Activated CD4-positive, alpha-beta memory T cell treated with anti-CD3 and anti-CD28 coated beads for 36 hours (primary cell): ENCODE measurements around the gene PLK5. TPM values are rescaled to one million over a fixed set of nuclear protein-coding genes. Genes with fewer than 3 reads are reported as not detected.

Source experiments
- CTCF ChIA-PET: fragments of 350-600 bp; sonication (Branson Sonifier 250); formaldehyde crosslinking; loops from one replicate; lab custom pipeline; 2021; ENCODE audit warnings: antibody characterized with exemption, inconsistent platforms; lab: Charles Lee
- POLR2A ChIA-PET: fragments of 350-600 bp; sonication (Branson Sonifier 250); formaldehyde crosslinking; loops from one replicate; lab custom pipeline; 2021; ENCODE audit warnings: antibody characterized with exemption; lab: Charles Lee
- DNase-seq: peaks from one replicate; pipeline ENCODE4 v3.0.0-alpha.2; 2020
- H3K27ac Mint-ChIP-seq: one replicate; pipeline ENCODE4 v1.8.0; 2021; ENCODE audit warnings: mixed read lengths
- H3K27me3 Mint-ChIP-seq: one replicate; pipeline ENCODE4 v1.8.0; 2021; ENCODE audit warnings: mixed read lengths
- H3K36me3 Mint-ChIP-seq: one replicate; pipeline ENCODE4 v1.8.0; 2021; ENCODE audit warnings: mixed read lengths
- H3K4me1 Mint-ChIP-seq: one replicate; pipeline ENCODE4 v1.8.0; 2021; ENCODE audit warnings: low read depth, mixed read lengths
- H3K4me3 Mint-ChIP-seq: one replicate; pipeline ENCODE4 v1.8.0; 2021; ENCODE audit warnings: mild to moderate bottlenecking, mixed read lengths
- H3K9me3 Mint-ChIP-seq: one replicate; pipeline ENCODE4 v1.8.0; 2021; ENCODE audit warnings: mixed read lengths
- intact Hi-C: fragments of 100-400 bp; cut with micrococcal nuclease; formaldehyde crosslinking; loops from one replicate; pipeline ENCODE4 v1.15.1; 2023
- total RNA-seq, 2 experiments: library from RNA; stranded (reverse); gene quantifications; one replicate each; pipeline ENCODE4 v1.2.3, GENCODE V29; 2021

PLK5 gene
- total RNA-seq, 2 experiments from 2014 or later: not detected

- DNase-seq: no peak
- intact Hi-C loops: no loop called here
- POLR2A ChIA-PET: no interaction called here
- Mint-ChIP-seq H3K27ac (no peak overlapping the region), H3K27me3 (peaks cover 7% of the 10 kb centered on the region), H3K4me3 (no peak overlapping the region), H3K9me3 (no peaks in the 10 kb centered on the region), H3K36me3 (peaks cover 2% of the 10 kb centered on the region), H3K4me1 (no peaks in the 10 kb centered on the region)
- CTCF ChIA-PET: interaction anchor here (1.1 kb wide), 1 partner anchor 251 kb away, joined by 3 read pairs; no protein-coding TSS in a partner anchor
Measured at GRCh38 chr19:1574354-1575136, 50.7 kb downstream of the PLK5 start.

GRCh38 chr19:1575323-1576241 lies 51.7 kb downstream of the PLK5 start:
- ChIA-PET POLR2A (interaction anchor here (0.7 kb wide), 1 partner anchor 18 kb away, joined by 3 read pairs; no protein-coding TSS in a partner anchor), CTCF (interaction anchor here (1.1 kb wide), 1 partner anchor 250 kb away, joined by 3 read pairs; no protein-coding TSS in a partner anchor)
- H3K27ac Mint-ChIP-seq: no peak overlapping the region
- H3K4me3 Mint-ChIP-seq: no peak overlapping the region
- DNase-seq: no peak
- H3K9me3 Mint-ChIP-seq: no peaks in the 10 kb centered on the region
- no peaks in the 10 kb centered on the region for H3K27me3 Mint-ChIP-seq
- H3K36me3 Mint-ChIP-seq: peaks cover 5% of the 10 kb centered on the region
- intact Hi-C loops: no loop called here
- H3K4me1 Mint-ChIP-seq: no peaks in the 10 kb centered on the region

GRCh38 chr19:1576242-1577089 lies 52.6 kb downstream of the PLK5 start:
- ChIA-PET CTCF (interaction anchor here (0.7 kb wide), 1 partner anchor 72 kb away, joined by 3 read pairs; no protein-coding TSS in a partner anchor), POLR2A (interaction anchor here (0.7 kb wide), 1 partner anchor 17 kb away, joined by 3 read pairs; no protein-coding TSS in a partner anchor)
- no peak overlapping the region for H3K27ac Mint-ChIP-seq
- DNase-seq: no peak
- no peaks in the 10 kb centered on the region for H3K9me3 Mint-ChIP-seq
- intact Hi-C loops: no loop called here
- no peak overlapping the region for H3K4me3 Mint-ChIP-seq
- H3K36me3 Mint-ChIP-seq: peaks cover 11% of the 10 kb centered on the region
- H3K4me1 Mint-ChIP-seq: no peaks in the 10 kb centered on the region
- no peaks in the 10 kb centered on the region for H3K27me3 Mint-ChIP-seq

GRCh38 chr19:1577090-1577928 lies 53.4 kb downstream of the PLK5 start:
- H3K36me3 Mint-ChIP-seq: peaks cover 12% of the 10 kb centered on the region
- DNase-seq: no peak
- H3K27me3 Mint-ChIP-seq: no peaks in the 10 kb centered on the region
- no peaks in the 10 kb centered on the region for H3K4me1 Mint-ChIP-seq
- CTCF ChIA-PET: interaction anchor here (0.7 kb wide), 1 partner anchor 72 kb away, joined by 3 read pairs; no protein-coding TSS in a partner anchor
- no peak overlapping the region for H3K4me3 Mint-ChIP-seq
- POLR2A ChIA-PET: no interaction called here
- intact Hi-C loops: no loop called here
- H3K9me3 Mint-ChIP-seq: no peaks in the 10 kb centered on the region
- no peak overlapping the region for H3K27ac Mint-ChIP-seq

GRCh38 chr19:1577929-1578618 lies 54.2 kb downstream of the PLK5 start:
- ChIA-PET CTCF (no interaction called here), POLR2A (no interaction called here)
- Mint-ChIP-seq H3K4me3 (no peak overlapping the region), H3K9me3 (no peaks in the 10 kb centered on the region), H3K27ac (no peak overlapping the region), H3K36me3 (peaks cover 12% of the 10 kb centered on the region), H3K27me3 (no peaks in the 10 kb centered on the region), H3K4me1 (no peaks in the 10 kb centered on the region)
- intact Hi-C loops: no loop called here
- no peak for DNase-seq

- POLR2A ChIA-PET: no interaction called here
Measured at GRCh38 chr19:1579222-1579621, 55.3 kb downstream of the PLK5 start.

GRCh38 chr19:1580382-1580781 lies 56.5 kb downstream of the PLK5 start:
- H3K27me3 Mint-ChIP-seq: no peaks in the 10 kb centered on the region
- CTCF ChIA-PET: no interaction called here
- H3K9me3 Mint-ChIP-seq: no peaks in the 10 kb centered on the region
- H3K36me3 Mint-ChIP-seq: peaks cover 21% of the 10 kb centered on the region
- DNase-seq: no peak
- POLR2A ChIA-PET: no interaction called here
- no peaks in the 10 kb centered on the region for H3K4me1 Mint-ChIP-seq
- intact Hi-C loops: no loop called here
- H3K4me3 Mint-ChIP-seq: no peak overlapping the region
- no peak overlapping the region for H3K27ac Mint-ChIP-seq

More at GRCh38 chr19:1579222-1579621, 55.3 kb downstream of the PLK5 start:
- H3K27ac Mint-ChIP-seq: no peak overlapping the region
- peaks cover 15% of the 10 kb centered on the region for H3K36me3 Mint-ChIP-seq
- no peaks in the 10 kb centered on the region for H3K4me1 Mint-ChIP-seq
- intact Hi-C loops: no loop called here
- H3K9me3 Mint-ChIP-seq: no peaks in the 10 kb centered on the region
- H3K27me3 Mint-ChIP-seq: no peaks in the 10 kb centered on the region
- no peak overlapping the region for H3K4me3 Mint-ChIP-seq
- DNase-seq: no peak
- CTCF ChIA-PET: no interaction called here

GRCh38 chr19:1580957-1581356 lies 57.1 kb downstream of the PLK5 start:
- CTCF ChIA-PET: no interaction called here
- peaks cover 21% of the 10 kb centered on the region for H3K36me3 Mint-ChIP-seq

GRCh38 chr19:1582201-1582600 lies 58.3 kb downstream of the PLK5 start:
- POLR2A ChIA-PET: interaction anchor here (1.4 kb wide), 1 partner anchor 9 kb away, joined by 3 read pairs; no protein-coding TSS in a partner anchor
- Mint-ChIP-seq H3K9me3 (no peaks in the 10 kb centered on the region), H3K27ac (no peak overlapping the region), H3K4me1 (no peaks in the 10 kb centered on the region), H3K27me3 (no peaks in the 10 kb centered on the region), H3K4me3 (no peak overlapping the region), H3K36me3 (peaks cover 25% of the 10 kb centered on the region)
- intact Hi-C loops: no loop called here
- CTCF ChIA-PET: interaction anchor here (0.6 kb wide), 1 partner anchor 1959 kb away, joined by 3 read pairs; no protein-coding TSS in a partner anchor
- DNase-seq: no peak

More at GRCh38 chr19:1580957-1581356, 57.1 kb downstream of the PLK5 start:
- Mint-ChIP-seq H3K4me3 (no peak overlapping the region), H3K27me3 (no peaks in the 10 kb centered on the region), H3K9me3 (no peaks in the 10 kb centered on the region), H3K4me1 (no peaks in the 10 kb centered on the region), H3K27ac (no peak overlapping the region)
- no peak for DNase-seq
- intact Hi-C loops: no loop called here
- POLR2A ChIA-PET: interaction anchor here (1.4 kb wide), 1 partner anchor 10 kb away, joined by 3 read pairs; no protein-coding TSS in a partner anchor

GRCh38 chr19:1584500-1585242 lies 60.8 kb downstream of the PLK5 start:
- intact Hi-C loops: no loop called here
- Mint-ChIP-seq H3K27me3 (no peaks in the 10 kb centered on the region), H3K27ac (no peak overlapping the region), H3K4me3 (no peak overlapping the region), H3K36me3 (peaks cover 23% of the 10 kb centered on the region), H3K9me3 (no peaks in the 10 kb centered on the region), H3K4me1 (peaks cover 4% of the 10 kb centered on the region)
- POLR2A ChIA-PET: no interaction called here
- CTCF ChIA-PET: interaction anchor here (1.8 kb wide), 1 partner anchor 38 kb away, joined by 5 read pairs; no protein-coding TSS in a partner anchor
- no peak for DNase-seq
